ENCODE measurements around the gene KAT8. TPM values are rescaled to one million over a fixed set of nuclear protein-coding genes. Genes with fewer than 3 reads are reported as not detected.

Gene KAT8
- total and polyA plus RNA-seq, 9 of the 15 experiments (the other 6 are each of a cell fraction or from before 2014, with no cell fraction given), result 10.0 to 98.5 (median 76.4) TPM

DNA sequence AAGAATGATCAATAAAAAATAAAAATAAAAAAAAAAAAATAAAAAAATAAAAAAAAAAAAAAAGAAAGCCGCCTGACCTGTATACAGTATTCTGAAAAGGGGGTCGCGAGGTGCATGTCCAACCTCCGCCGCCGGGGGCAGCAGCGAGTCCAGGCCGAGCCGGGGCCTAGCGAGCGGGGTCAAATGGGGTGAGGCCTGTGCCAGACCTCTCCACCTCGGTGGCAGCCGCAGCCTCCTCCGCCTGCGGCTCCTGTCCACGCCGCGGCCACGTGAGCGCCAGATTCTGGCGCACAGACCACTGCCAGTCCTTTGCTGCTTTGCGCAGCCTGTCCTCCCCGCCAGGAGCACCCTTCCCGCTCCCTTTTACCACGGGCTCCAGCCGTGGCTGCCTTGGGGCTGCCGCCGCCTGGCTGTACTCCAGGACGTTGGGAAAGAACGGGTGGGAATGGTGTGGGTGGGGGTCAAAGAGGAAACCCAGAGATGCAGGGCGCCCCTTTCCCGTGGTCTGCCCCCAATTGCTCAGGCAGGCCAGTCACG is 11.7 kb upstream of the KAT8 start (continued):
- TF ChIP-seq RBM14 (IDR thresholded peaks at IDR 0.05; ENCODE audit: borderline replicate concordance, insufficient read depth, low read depth, low read length) (0 out of 2 replicates have a peak, but pooled peaks have one; percentile 85), FUS (optimal IDR thresholded peaks at IDR 0.05; ENCODE audit: low read depth, low read length) (no peak), CBFA2T2 (conservative IDR thresholded peaks at IDR 0.05) (peak; percentile 17; the same call in 1 of the 2 replicates), CHD1 (IDR thresholded peaks at IDR 0.05; ENCODE audit: low read length) (no peak), ZNF431 (CRISPR knock-in tag; IDR thresholded peaks at IDR 0.05) (peak; percentile 70; the same call in 1 of the 2 replicates), CBX8 (IDR thresholded peaks at IDR 0.05; ENCODE audit: borderline replicate concordance, extremely low read depth, low read depth, low read length, poor library complexity, severe bottlenecking) (no peak), ESRRA (IDR thresholded peaks at IDR 0.05; ENCODE audit: borderline replicate concordance, low read depth) (peak; percentile 82; the same call in 1 of the 2 replicates), ATF1 (CRISPR knock-in tag; IDR thresholded peaks at IDR 0.05) (no peak), ATF1 (tag; IDR thresholded peaks at IDR 0.05) (0 out of 2 replicates have a peak, but pooled peaks have one; percentile 46), POLR2AphosphoS2 (IDR thresholded peaks at IDR 0.05; ENCODE audit: low read length) (no peak), NONO (IDR thresholded peaks at IDR 0.05; ENCODE audit: low read depth in 2 of 2, low read length in 1 of 2) (peak in 1 of 2 experiments; percentile 85; a peak in 2 of 4 replicates), CCNT2 (IDR thresholded peaks at IDR 0.05; ENCODE audit: borderline replicate concordance, extremely low read depth, insufficient read length, low read depth, low read length) (peak; percentile 99), PHB2 (IDR thresholded peaks at IDR 0.05; ENCODE audit: low read depth) (no peak), ARID2 (IDR thresholded peaks at IDR 0.05) (no peak), ZBTB7A (IDR thresholded peaks at IDR 0.05; ENCODE audit: borderline replicate concordance, control insufficient read depth, low read depth, low read length) (peak; percentile 96), CEBPB (tag; IDR thresholded peaks at IDR 0.05) (peak; percentile 34; the same call in 1 of the 2 replicates), TFAM (CRISPR knock-in tag; conservative IDR thresholded peaks at IDR 0.05) (no peak), LEF1 (IDR thresholded peaks at IDR 0.05) (peak; percentile 73; the same call in 1 of the 2 replicates)
- TF ChIP-seq, protein P1, sequence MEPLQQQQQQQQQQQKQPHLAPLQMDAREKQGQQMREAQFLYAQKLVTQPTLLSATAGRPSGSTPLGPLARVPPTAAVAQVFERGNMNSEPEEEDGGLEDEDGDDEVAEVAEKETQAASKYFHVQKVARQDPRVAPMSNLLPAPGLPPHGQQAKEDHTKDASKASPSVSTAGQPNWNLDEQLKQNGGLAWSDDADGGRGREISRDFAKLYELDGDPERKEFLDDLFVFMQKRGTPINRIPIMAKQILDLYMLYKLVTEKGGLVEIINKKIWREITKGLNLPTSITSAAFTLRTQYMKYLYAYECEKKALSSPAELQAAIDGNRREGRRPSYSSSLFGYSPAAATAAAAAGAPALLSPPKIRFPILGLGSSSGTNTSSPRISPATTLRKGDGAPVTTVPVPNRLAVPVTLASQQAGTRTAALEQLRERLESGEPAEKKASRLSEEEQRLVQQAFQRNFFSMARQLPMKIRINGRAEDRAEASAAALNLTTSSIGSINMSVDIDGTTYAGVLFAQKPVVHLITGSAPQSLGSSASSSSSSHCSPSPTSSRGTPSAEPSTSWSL (CRISPR knock-in tag; IDR thresholded peaks at IDR 0.05; ENCODE audit: borderline replicate concordance), result no peak
- TF ChIP-seq, protein P2, sequence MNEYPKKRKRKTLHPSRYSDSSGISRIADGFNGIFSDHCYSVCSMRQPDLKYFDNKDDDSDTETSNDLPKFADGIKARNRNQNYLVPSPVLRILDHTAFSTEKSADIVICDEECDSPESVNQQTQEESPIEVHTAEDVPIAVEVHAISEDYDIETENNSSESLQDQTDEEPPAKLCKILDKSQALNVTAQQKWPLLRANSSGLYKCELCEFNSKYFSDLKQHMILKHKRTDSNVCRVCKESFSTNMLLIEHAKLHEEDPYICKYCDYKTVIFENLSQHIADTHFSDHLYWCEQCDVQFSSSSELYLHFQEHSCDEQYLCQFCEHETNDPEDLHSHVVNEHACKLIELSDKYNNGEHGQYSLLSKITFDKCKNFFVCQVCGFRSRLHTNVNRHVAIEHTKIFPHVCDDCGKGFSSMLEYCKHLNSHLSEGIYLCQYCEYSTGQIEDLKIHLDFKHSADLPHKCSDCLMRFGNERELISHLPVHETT (CRISPR knock-in tag; conservative IDR thresholded peaks at IDR 0.05 in 1 of 2, IDR thresholded peaks at IDR 0.05 in 1 of 2), result peak in 1 of 2 experiments; percentile 21; a peak in 1 of 4 replicates
- TF ChIP-seq, protein P3, sequence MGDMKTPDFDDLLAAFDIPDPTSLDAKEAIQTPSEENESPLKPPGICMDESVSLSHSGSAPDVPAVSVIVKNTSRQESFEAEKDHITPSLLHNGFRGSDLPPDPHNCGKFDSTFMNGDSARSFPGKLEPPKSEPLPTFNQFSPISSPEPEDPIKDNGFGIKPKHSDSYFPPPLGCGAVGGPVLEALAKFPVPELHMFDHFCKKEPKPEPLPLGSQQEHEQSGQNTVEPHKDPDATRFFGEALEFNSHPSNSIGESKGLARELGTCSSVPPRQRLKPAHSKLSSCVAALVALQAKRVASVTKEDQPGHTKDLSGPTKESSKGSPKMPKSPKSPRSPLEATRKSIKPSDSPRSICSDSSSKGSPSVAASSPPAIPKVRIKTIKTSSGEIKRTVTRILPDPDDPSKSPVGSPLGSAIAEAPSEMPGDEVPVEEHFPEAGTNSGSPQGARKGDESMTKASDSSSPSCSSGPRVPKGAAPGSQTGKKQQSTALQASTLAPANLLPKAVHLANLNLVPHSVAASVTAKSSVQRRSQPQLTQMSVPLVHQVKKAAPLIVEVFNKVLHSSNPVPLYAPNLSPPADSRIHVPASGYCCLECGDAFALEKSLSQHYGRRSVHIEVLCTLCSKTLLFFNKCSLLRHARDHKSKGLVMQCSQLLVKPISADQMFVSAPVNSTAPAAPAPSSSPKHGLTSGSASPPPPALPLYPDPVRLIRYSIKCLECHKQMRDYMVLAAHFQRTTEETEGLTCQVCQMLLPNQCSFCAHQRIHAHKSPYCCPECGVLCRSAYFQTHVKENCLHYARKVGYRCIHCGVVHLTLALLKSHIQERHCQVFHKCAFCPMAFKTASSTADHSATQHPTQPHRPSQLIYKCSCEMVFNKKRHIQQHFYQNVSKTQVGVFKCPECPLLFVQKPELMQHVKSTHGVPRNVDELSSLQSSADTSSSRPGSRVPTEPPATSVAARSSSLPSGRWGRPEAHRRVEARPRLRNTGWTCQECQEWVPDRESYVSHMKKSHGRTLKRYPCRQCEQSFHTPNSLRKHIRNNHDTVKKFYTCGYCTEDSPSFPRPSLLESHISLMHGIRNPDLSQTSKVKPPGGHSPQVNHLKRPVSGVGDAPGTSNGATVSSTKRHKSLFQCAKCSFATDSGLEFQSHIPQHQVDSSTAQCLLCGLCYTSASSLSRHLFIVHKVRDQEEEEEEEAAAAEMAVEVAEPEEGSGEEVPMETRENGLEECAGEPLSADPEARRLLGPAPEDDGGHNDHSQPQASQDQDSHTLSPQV (IDR thresholded peaks at IDR 0.05), result peak; percentile 97
